Measurements from ENCODE around the gene CNTNAP3.
"Not testable (repeated sequence)": the region's sequence is repeated elsewhere in the genome, so short reads cannot be mapped to it uniquely, and the experiment has no call there.

The CNTNAP3 gene

GRCh38 chr9:39073537-39073936 is 214.4 kb downstream of the CNTNAP3 start:
- DNase-seq (ENCODE audit: low read depth in 2 of 2), result not testable (repeated sequence)

GRCh38 chr9:39067683-39068082 is 220.3 kb downstream of the CNTNAP3 start:
- DNase-seq (ENCODE audit: low read depth in 2 of 2), result not testable (repeated sequence)

DNA sequence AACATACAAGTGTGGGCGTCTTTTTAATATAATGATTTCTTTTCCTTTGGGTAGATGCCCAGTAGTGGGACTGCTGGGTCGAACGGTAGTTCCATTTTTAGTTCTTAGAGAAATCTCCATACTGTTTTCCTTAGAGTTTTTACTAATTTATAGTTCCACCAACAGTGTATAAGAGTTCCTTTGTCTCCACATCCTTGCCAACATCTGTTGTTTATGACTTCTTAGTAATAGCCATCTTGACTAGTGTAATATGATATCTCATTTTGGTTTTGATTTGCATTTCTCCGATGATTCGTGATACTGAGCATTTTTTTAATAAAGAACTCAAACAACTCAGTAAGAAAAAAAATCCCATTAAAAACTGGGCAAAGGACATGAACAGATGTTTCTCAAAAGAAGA is 225.0 kb downstream of the CNTNAP3 start:
- DNase-seq (ENCODE audit: low read depth in 2 of 2), result not testable (repeated sequence)

GRCh38 chr9:39054453-39054852 is 233.5 kb downstream of the CNTNAP3 start:
- DNase-seq (ENCODE audit: low read depth in 2 of 2), result not testable (repeated sequence)

GRCh38 chr9:39046833-39047232 is 241.1 kb downstream of the CNTNAP3 start:
- DNase-seq (ENCODE audit: low read depth in 2 of 2), result not testable (repeated sequence)

DNA sequence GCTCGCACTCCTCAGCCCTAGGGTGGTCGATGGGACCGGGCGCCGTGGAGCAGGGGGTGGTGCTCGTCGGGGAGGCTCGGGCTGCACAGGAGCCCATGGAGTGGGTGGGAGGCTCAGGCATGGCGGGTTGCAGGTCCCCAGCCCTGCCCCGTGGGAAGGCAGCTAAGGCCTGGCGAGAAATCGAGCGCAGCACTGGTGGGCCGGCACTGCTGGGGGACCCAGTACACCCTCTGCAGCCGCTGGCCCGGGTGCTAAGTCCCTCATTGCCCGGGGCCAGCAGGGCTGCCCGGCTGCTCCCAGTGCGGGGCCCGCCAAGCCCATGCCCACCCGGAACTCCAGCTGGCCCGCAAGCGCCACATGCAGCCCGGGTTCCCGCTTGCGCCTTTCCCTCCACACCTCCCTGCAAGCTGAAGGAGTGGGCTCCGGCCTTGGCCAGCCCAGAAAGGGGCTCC is 245.6 kb downstream of the CNTNAP3 start:
- DNase-seq (ENCODE audit: low read depth in 2 of 2), result not testable (repeated sequence)

- not testable (repeated sequence) for DNase-seq (ENCODE audit: low read depth in 2 of 2)
Observed at GRCh38 chr9:39041774-39042173, 246.2 kb downstream of the CNTNAP3 start.

DNA sequence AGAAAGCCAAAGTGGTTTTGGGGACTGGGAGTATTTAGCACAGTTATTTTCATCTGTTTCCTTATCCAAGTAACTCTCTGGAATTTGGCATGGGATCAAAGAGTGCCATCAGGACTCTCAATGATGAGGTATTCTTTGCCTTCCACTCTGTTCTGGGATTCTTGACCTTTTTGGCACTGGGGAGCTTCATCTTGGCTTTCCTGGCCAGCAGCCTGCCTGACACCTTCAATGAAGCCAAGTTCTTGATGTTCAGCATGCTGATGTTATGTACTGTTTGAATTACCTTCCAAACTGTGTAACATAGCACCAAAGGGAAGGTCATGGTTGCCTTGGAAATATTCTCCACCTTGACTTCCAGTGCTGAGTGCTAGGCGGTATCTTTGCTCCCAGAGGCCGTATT is 248.8 kb downstream of the CNTNAP3 start:
- not testable (repeated sequence) for DNase-seq (ENCODE audit: low read depth in 2 of 2)

DNA sequence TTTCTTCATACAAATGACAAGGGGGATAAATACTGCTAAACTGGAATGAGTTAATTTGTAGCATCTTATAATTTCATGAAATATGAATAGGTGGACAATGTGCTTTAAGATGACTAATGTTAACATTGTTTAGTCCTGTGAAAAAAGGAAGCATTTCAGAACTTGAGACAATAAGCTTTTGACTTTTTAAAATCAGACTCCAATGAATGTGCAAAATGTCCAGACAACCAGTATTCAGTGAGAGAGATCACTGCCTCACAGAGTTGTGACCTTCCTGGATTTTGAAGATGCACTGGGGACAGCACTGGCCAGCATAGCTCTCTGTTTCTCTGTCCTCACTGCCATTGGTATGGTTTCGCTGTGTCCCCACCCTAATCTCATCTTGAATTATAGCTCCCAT is 249.7 kb downstream of the CNTNAP3 start:
- not testable (repeated sequence) for DNase-seq (ENCODE audit: low read depth in 2 of 2)

DNA sequence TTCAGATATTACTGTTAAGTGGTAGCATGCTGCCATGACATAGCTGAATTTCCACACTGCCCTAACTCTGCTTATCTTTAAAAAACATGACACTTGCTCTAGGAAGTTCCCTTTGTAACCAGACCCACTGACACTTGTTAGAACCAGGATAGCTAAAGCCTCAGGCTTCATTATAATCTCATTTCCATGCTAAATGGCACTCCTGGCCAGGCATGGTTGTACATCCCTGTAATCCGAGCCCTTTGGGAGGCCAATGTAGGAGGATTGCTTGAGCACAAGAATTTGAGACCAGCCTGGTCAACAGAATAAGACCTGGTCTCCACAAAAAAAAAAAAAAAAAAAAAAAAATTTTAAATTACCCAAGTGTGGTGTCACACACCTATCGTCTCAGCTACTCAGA is 254.1 kb downstream of the CNTNAP3 start:
- not testable (repeated sequence) for DNase-seq (ENCODE audit: low read depth in 2 of 2)

DNA sequence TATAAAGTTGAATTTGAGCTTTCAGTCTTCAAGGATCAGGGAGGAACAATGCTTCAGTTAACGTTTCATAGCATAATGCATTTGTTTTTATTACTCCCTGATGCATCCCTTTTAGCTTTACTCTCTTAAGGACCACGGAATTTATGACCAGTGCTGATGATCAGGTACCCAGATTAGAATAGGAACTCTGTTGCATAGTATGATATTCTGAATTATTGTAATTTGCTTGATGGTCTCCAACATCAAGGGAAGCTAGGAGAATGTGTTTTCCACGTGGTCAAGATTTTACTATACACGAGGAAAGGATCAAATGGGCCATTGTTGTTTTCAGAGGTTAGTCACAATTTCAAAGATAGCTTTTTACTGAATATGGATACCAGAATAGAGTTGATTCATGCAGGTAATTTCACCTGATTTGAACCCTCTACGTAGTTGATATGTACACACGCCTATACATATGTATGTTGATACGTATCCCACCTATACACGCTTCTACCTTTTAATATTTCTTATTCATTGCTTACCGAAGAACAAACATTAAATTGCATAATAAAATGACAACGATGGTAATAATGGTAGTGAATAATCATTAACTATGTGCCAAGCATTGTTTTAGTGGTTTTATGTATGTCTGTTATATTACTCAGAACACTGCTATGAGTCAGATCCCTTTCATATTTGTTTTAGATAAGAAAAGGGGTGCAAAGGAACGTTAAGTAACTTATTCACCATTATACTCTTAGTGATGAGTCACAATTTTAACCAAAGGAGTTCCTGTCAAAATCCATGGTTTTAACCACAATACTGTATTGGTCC is 257.6 kb downstream of the CNTNAP3 start:
- DNase-seq (ENCODE audit: low read depth in 2 of 2), result not testable (repeated sequence)

GRCh38 chr9:39028855-39029254 is 259.1 kb downstream of the CNTNAP3 start:
- DNase-seq (ENCODE audit: low read depth in 2 of 2), result not testable (repeated sequence)

DNA sequence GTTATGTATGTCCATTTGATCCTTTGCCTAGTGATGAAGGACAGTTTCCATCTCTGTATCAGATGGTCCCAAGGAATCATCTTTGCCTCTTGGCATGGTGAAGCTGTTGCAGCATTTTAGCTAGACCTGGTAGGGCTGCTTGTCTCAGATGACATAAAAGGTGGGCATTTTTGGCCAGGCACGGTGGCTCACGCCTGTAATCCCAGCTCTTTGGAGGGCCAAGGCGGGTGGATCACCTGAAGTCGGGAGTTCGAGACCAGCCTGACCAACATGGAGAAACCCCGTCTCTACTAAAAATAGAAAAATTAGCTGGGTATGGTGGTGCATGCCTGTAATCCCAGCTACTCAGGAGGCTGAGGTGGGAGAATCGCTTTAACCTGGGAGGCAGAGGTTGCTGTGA is 259.8 kb downstream of the CNTNAP3 start:
- not testable (repeated sequence) for DNase-seq (ENCODE audit: low read depth in 2 of 2)

DNA sequence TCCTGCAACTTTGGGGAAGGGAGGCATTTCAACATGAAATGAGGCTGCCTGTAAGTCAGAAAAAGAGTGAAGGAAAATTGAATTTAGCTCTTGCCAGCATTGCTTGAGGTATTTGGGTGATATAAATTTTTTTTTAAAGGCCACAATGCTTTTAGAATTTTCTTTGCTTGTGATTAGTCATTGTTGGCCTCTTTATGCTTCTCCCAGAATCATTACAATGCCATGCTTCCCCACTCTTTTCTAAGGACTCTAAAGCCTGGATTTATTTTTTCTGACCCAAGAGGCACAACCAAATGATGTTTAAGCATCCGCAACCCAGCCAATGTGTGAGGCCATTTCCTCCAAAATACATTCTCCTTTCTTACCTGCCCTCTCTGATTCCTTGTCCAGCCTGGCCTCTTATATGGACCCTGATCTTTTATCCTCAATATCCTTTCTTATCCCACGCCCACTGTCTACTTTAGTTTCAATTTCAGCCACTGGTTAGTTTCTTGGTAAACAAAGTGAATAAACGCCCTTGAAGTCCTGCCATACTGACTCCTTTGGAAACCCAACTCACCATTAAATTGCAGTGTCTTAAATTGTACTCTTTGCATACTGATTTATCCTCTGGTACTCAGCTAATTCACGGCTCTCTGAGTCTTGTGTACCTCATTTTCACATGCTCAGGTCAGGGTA is 261.9 kb downstream of the CNTNAP3 start:
- DNase-seq (ENCODE audit: low read depth in 2 of 2), result not testable (repeated sequence)

All from stimulated activated CD4-positive, alpha-beta T cell treated with anti-CD3 and anti-CD28 coated beads, Interleukin-1b, Interleukin-23, amount 100 ng/mL, for 1 hour (primary cell).